ENCODE results near the gene MEI1. TPM values are rescaled to one million over a fixed set of nuclear protein-coding genes. Genes with fewer than 3 reads are reported as not detected.

MEI1 gene
- total RNA-seq, 1 experiment from 2014 or later: 0.18 TPM

DNA sequence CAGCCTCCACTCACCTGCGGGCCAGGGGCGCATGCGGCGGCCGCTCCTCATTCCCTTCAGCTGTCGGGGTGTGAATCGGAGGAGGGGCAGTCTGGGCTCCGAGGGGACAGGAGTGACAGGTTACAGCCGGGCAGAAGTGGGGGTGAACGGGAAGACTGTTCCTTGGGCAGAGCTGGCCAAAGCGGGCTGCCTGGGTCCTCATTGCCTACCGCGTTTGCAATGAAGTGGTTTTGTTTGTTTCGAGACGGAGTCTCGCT, 733 bp downstream of the MEI1 start:
- POLR2A ChIA-PET: no interaction called here

GRCh38 chr22:41702763-41703162, 3.5 kb downstream of the MEI1 start:
- BruUV-seq (replicated peaks): no TSS peak
- Histone ChIP-seq H3K27me3 (ENCODE audit: control insufficient read depth, insufficient read depth, low read length) (no peaks in the 10 kb centered on the region), H3K4me1 (ENCODE audit: control insufficient read depth, insufficient read depth, low read length) (no peaks in the 10 kb centered on the region), H3K9me3 (ENCODE audit: control insufficient read depth, insufficient read depth, low read depth, low read length) (no peaks in the 10 kb centered on the region), H3K27ac (ENCODE audit: low read length) (no peak overlapping the region), H3K36me3 (ENCODE audit: control insufficient read depth, insufficient read depth, low read length) (no peaks in the 10 kb centered on the region), H3K4me3 (ENCODE audit: low read depth in 2 of 2, low read length in 2 of 2) (no peak overlapping the region)
- no peak for TF ChIP-seq TCF7L2 (IDR thresholded peaks at IDR 0.05; ENCODE audit: low read depth, low read length)
- TF ChIP-seq SIN3A (IDR thresholded peaks at IDR 0.05; ENCODE audit: borderline replicate concordance, insufficient read depth, low read depth, low read length): no peak
- TF ChIP-seq, protein P1, sequence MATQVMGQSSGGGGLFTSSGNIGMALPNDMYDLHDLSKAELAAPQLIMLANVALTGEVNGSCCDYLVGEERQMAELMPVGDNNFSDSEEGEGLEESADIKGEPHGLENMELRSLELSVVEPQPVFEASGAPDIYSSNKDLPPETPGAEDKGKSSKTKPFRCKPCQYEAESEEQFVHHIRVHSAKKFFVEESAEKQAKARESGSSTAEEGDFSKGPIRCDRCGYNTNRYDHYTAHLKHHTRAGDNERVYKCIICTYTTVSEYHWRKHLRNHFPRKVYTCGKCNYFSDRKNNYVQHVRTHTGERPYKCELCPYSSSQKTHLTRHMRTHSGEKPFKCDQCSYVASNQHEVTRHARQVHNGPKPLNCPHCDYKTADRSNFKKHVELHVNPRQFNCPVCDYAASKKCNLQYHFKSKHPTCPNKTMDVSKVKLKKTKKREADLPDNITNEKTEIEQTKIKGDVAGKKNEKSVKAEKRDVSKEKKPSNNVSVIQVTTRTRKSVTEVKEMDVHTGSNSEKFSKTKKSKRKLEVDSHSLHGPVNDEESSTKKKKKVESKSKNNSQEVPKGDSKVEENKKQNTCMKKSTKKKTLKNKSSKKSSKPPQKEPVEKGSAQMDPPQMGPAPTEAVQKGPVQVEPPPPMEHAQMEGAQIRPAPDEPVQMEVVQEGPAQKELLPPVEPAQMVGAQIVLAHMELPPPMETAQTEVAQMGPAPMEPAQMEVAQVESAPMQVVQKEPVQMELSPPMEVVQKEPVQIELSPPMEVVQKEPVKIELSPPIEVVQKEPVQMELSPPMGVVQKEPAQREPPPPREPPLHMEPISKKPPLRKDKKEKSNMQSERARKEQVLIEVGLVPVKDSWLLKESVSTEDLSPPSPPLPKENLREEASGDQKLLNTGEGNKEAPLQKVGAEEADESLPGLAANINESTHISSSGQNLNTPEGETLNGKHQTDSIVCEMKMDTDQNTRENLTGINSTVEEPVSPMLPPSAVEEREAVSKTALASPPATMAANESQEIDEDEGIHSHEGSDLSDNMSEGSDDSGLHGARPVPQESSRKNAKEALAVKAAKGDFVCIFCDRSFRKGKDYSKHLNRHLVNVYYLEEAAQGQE (IDR thresholded peaks at IDR 0.05; ENCODE audit: insufficient read depth in 1 of 2, low read depth in 2 of 2, low read length in 1 of 2): no peak
- TF ChIP-seq CTCF (IDR thresholded peaks at IDR 0.05): no peak
- no peak for TF ChIP-seq POLR2AphosphoS5 (IDR thresholded peaks at IDR 0.05; ENCODE audit: low read depth, low read length)
- in situ Hi-C loops (cut with HindIII; ENCODE audit: low pct_unique_long_range_greater_than_20kb, low sequenced_read_pairs): no loop called here
- DNase-seq (ENCODE audit: low read depth, low spot score) (no peak), ATAC-seq (no peak)
- CTCF ChIA-PET: interaction anchor here (0.6 kb wide), 1 partner anchor 155 kb away, joined by 5 read pairs; no protein-coding TSS in a partner anchor
- POLR2A ChIA-PET: interaction anchor here (0.5 to 0.7 kb wide), 2 partner anchors 40 to 44 kb away, joined by 5 to 8 read pairs; no protein-coding TSS in a partner anchor
- intact Hi-C loops (cut with micrococcal nuclease; ENCODE audit: unreplicated experiment): no loop called here

More for the DNA sequence above, 733 bp downstream of the MEI1 start:
- no peak for ATAC-seq
- Histone ChIP-seq H3K9me3 (ENCODE audit: control insufficient read depth, insufficient read depth, low read depth, low read length) (no peaks in the 10 kb centered on the region), H3K36me3 (ENCODE audit: control insufficient read depth, insufficient read depth, low read length) (no peaks in the 10 kb centered on the region), H3K4me3 (ENCODE audit: low read depth in 2 of 2, low read length in 2 of 2) (no peak overlapping the region), H3K27ac (ENCODE audit: low read length) (no peak overlapping the region), H3K27me3 (ENCODE audit: control insufficient read depth, insufficient read depth, low read length) (no peaks in the 10 kb centered on the region), H3K4me1 (ENCODE audit: control insufficient read depth, insufficient read depth, low read length) (no peaks in the 10 kb centered on the region)
- no peak for DNase-seq (ENCODE audit: low read depth, low spot score)
- TF ChIP-seq POLR2AphosphoS5 (IDR thresholded peaks at IDR 0.05; ENCODE audit: low read depth, low read length): no peak
- TF ChIP-seq, protein P1 (IDR thresholded peaks at IDR 0.05; ENCODE audit: insufficient read depth in 1 of 2, low read depth in 2 of 2, low read length in 1 of 2): no peak
- no TSS peak for BruUV-seq (replicated peaks)
- CTCF ChIA-PET: no interaction called here
- in situ Hi-C loops (cut with HindIII; ENCODE audit: low pct_unique_long_range_greater_than_20kb, low sequenced_read_pairs) (no loop called here), intact Hi-C loops (cut with micrococcal nuclease; ENCODE audit: unreplicated experiment) (no loop called here)

All from Panc1 (cell line).